Measurements from ENCODE around the gene KCNS1. TPM values are rescaled to one million over a fixed set of nuclear protein-coding genes. Genes with fewer than 3 reads are reported as not detected.

KCNS1 gene
- total RNA-seq, 4 donors from 2014 or later = 1.0 to 5.5 (median 2.3) TPM

- 68% methylated on average over 3 of the region's 3 CpGs for WGBS
- DNase-seq (ENCODE audit: low spot score in 2 of 2) = no peak
Measured at GRCh38 chr20:45051204-45052060, 49.5 kb downstream of the KCNS1 start.

GRCh38 chr20:45049904-45050471 lies 50.9 kb downstream of the KCNS1 start:
- 64% methylated on average over 5 of the region's 5 CpGs for WGBS
- no peaks in the 10 kb centered on the region for H3K9me3 ChIP-seq
- TF ChIP-seq POLR2AphosphoS5 (IDR thresholded peaks at IDR 0.05) = no peak
- TF ChIP-seq CTCF (IDR thresholded peaks at IDR 0.05) = no peak
- TF ChIP-seq EP300 (IDR thresholded peaks at IDR 0.05) = no peak
- no peak for TF ChIP-seq POLR2A (IDR thresholded peaks at IDR 0.05)
- H3K27me3 ChIP-seq = no peaks in the 10 kb centered on the region
- H3K36me3 ChIP-seq = peaks cover 4% of the 10 kb centered on the region
- peaks cover 18% of the 10 kb centered on the region for H3K4me1 ChIP-seq
- H3K27ac ChIP-seq = peak overlapping the region; percentile 16
- no peak overlapping the region for H3K4me3 ChIP-seq
- no peak for DNase-seq (ENCODE audit: low spot score in 2 of 2)

More at GRCh38 chr20:45051204-45052060, 49.5 kb downstream of the KCNS1 start:
- Histone ChIP-seq H3K27ac (no peak overlapping the region), H3K9me3 (no peaks in the 10 kb centered on the region), H3K36me3 (peaks cover 4% of the 10 kb centered on the region), H3K27me3 (no peaks in the 10 kb centered on the region), H3K4me1 (peaks cover 18% of the 10 kb centered on the region), H3K4me3 (no peak overlapping the region)
- TF ChIP-seq POLR2A (IDR thresholded peaks at IDR 0.05) = no peak
- TF ChIP-seq POLR2AphosphoS5 (IDR thresholded peaks at IDR 0.05) = no peak
- no peak for TF ChIP-seq EP300 (IDR thresholded peaks at IDR 0.05)
- TF ChIP-seq CTCF (IDR thresholded peaks at IDR 0.05) = no peak

GRCh38 chr20:45049438-45049837 lies 51.5 kb downstream of the KCNS1 start:
- Histone ChIP-seq H3K36me3 (peaks cover 4% of the 10 kb centered on the region), H3K9me3 (no peaks in the 10 kb centered on the region), H3K27me3 (no peaks in the 10 kb centered on the region), H3K4me3 (no peak overlapping the region), H3K4me1 (peaks cover 19% of the 10 kb centered on the region), H3K27ac (peak overlapping the region; percentile 3)
- 52% methylated on average over 3 of the region's 3 CpGs for WGBS
- TF ChIP-seq POLR2AphosphoS5 (IDR thresholded peaks at IDR 0.05) (no peak), POLR2A (IDR thresholded peaks at IDR 0.05) (no peak), EP300 (IDR thresholded peaks at IDR 0.05) (no peak), CTCF (IDR thresholded peaks at IDR 0.05) (no peak)
- DNase-seq (ENCODE audit: low spot score in 2 of 2) = no peak

GRCh38 chr20:45047581-45048119 lies 53.3 kb downstream of the KCNS1 start:
- TF ChIP-seq EP300 (IDR thresholded peaks at IDR 0.05) (no peak), POLR2AphosphoS5 (IDR thresholded peaks at IDR 0.05) (no peak), CTCF (IDR thresholded peaks at IDR 0.05) (no peak), POLR2A (IDR thresholded peaks at IDR 0.05) (no peak)
- Histone ChIP-seq H3K36me3 (no peaks in the 10 kb centered on the region), H3K4me1 (peaks cover 18% of the 10 kb centered on the region), H3K27ac (no peak overlapping the region), H3K27me3 (no peaks in the 10 kb centered on the region), H3K9me3 (no peaks in the 10 kb centered on the region), H3K4me3 (no peak overlapping the region)
- DNase-seq (ENCODE audit: low spot score in 2 of 2) = no peak
- 76% methylated on average over 2 of the region's 2 CpGs for WGBS

GRCh38 chr20:45044601-45045000 lies 56.3 kb downstream of the KCNS1 start:
- Histone ChIP-seq H3K36me3 (no peaks in the 10 kb centered on the region), H3K4me1 (peaks cover 17% of the 10 kb centered on the region), H3K27me3 (no peaks in the 10 kb centered on the region), H3K27ac (no peak overlapping the region), H3K4me3 (no peak overlapping the region), H3K9me3 (no peaks in the 10 kb centered on the region)
- WGBS = 71% methylated on average over 3 of the region's 3 CpGs
- DNase-seq (ENCODE audit: low spot score in 2 of 2) = no peak
- TF ChIP-seq POLR2A (IDR thresholded peaks at IDR 0.05) (no peak), CTCF (IDR thresholded peaks at IDR 0.05) (no peak), POLR2AphosphoS5 (IDR thresholded peaks at IDR 0.05) (no peak), EP300 (IDR thresholded peaks at IDR 0.05) (no peak)

Data from suprapubic skin (tissue), 4 donors.